Kasumi-1 (cell line): Measurements from ENCODE around the gene ITPR1.
A peak's percentile ranks its signal among the peaks of the same experiment; 100 is the strongest.

ENCODE experiments used
- DNase-seq, 2 experiments: peaks; one replicate each; lab custom pipeline; 2025; lab: John Stamatoyannopoulos, UW

ITPR1 gene

DNA sequence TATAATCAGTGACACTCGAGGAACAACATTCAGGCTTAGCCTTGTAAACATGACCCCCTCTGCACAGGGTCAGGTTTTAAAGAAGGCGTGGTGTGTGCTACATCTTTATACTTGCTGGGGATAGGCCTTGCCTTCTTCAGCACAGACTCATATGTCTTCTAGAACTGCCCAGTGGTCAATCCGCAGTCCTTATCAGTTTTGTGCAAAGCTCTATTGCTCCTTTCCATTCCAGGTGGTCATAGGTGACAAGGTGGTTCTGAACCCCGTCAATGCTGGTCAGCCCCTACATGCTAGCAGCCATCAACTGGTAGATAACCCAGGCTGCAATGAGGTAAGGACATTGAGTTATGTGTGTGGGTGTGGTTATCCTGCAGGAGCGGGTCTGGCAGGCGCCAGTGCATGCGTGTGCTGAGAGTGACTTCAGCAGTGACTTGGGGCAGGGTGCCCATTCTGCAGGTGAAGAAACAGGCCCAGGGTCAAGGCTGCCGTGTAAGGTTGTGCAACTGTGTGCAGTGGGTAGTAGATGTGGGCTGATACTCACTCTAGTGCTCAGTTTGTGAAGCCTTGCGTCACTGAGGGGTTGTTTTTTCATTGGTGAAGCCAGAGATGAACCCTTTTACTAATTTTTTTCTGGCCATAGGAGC lies 150.9 kb downstream of the ITPR1 start:
- no peak for DNase-seq

- no peak for DNase-seq
Observed at GRCh38 chr3:4644951-4645350, 151.8 kb downstream of the ITPR1 start.

GRCh38 chr3:4645468-4645867 lies 152.3 kb downstream of the ITPR1 start:
- DNase-seq: no peak

DNA sequence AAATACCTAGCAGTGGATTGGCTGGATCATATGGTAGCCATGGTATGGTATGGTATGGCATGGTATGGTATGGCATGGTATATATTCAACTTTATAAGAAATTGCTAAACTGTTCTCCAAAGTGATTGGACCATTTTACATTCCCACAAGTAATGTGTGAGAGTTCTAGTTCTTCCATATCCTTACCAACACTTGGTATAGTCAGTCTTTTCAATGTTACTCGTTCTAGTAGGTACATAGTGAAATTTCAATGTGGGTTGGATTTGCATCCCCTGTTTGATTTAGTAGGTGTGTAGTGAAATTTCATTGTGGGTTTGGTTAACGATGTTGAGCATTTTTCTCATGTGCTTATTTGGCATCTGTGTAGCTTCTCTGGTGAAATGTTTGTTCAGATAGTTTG lies 154.3 kb downstream of the ITPR1 start:
- no peak for DNase-seq

- no peak for DNase-seq
Observed at GRCh38 chr3:4655145-4656045, 162.2 kb downstream of the ITPR1 start.

DNA sequence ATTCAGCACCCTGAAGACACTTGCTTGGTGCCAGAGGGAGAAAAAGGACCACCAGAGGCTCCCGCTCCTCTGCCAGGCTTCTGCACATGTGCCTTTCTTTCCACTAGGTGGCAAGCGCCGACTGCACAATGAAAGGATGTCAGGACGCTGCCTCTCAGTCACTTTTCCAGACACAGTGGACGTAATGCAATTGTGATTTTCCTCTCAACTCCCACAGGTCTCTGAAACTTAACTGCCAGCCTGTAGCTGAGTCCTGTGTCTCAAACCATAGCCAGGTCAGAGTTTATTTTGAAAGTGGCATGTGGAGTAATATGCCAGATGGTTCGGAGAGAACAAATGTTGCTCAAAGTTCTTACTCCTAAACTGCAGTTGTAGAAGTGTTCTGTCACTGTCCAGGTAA lies 162.9 kb downstream of the ITPR1 start:
- DNase-seq: peak; percentile 57 to 68

DNA sequence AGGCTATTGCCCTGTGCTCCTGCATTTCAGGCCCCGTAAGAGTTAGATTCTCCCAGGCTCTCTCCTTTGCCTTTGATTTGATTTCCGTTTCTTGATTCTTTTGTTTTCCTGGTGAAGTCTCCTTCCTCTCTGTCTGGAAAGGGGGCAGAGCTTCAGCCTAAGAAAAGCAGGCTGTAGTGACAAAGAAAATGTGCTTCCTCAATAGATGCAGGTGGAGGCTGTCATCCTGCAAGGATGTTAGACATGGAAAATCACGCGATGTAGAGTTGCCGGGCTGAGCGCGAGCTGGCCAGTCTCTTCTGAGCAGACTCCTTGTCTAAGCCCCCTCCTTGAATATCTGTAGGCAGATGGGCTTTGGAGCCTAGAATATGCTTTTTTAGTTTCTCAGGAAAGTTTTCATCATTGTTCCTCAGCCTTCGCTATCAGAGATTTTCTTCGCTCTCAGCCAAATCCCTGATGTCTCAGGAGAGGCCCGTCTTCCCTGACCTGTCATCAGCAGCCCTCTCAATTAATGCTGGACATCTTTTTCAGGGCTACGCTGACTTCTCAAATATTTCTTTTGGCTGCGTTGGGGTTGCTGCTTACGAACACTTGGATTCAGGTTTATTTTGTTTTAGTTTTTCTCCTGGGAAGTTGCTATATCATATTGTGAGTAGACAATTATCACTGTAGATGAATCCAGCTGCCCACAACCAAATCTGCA lies 163.6 kb downstream of the ITPR1 start:
- DNase-seq: no peak

DNA sequence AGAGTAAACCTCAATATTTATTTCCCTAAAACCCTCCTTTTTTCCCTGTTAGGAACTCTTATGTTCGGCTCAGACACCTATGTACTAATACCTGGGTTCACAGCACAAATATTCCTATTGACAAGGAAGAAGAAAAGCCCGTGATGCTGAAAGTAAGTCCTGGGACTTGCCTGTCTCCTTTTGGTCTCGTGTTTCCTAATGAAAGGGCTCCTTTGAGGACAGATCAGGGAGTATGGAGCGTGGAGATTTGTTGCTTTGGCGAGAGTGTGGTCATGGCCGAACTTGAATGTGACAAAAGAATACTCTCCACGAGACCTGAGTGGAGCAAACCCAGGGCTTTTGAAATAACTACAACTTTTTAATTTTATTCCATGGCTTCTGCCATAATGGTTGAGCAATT lies 167.8 kb downstream of the ITPR1 start:
- DNase-seq: no peak

GRCh38 chr3:4664412-4664811 lies 171.3 kb downstream of the ITPR1 start:
- DNase-seq: no peak

- no peak for DNase-seq
Observed at GRCh38 chr3:4665197-4665596, 172.0 kb downstream of the ITPR1 start.

- no peak for DNase-seq
Observed at GRCh38 chr3:4666071-4666470, 172.9 kb downstream of the ITPR1 start.

GRCh38 chr3:4670352-4670751 lies 177.2 kb downstream of the ITPR1 start:
- DNase-seq: peak; percentile 9 to 15

DNA sequence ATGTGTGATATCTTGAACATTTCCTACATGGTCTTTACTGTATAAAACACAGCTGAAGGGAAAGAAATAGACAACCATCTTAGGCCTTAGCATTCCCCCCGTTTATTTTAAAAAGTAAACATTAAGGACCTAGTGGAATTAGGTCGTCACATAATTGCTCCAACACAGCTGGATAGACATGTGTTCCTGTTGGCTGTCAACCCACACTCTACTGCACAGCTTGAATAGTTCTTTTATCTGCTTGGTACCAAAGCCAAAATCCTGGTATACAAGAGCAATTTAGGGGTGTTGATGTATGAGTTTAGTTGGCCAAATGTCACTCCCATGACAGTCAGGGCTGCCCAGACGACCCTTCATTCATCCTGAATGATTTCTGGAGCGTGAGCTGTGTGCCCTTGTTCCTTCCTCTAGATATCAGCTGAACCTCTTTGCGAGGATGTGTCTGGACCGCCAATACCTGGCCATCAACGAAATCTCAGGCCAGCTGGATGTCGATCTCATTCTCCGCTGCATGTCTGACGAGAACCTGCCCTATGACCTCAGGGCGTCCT lies 179.7 kb downstream of the ITPR1 start:
- no peak for DNase-seq

DNA sequence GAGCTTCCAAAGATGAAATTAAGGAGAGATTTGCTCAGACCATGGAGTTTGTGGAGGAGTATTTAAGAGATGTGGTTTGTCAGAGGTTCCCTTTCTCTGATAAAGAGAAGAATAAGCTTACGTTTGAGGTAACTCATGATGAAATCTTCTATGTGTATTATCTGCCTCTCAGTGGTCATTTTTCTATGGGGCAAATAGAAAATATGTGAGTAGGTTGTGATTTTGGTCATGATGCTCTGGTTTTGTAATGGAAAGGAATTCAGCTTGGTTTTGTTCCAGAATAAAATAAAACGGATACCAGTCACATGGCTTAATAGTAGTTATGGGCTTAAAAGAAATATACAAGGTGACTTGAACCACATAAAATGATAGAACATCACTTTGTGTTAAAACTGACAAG lies 181.1 kb downstream of the ITPR1 start:
- no peak for DNase-seq

DNA sequence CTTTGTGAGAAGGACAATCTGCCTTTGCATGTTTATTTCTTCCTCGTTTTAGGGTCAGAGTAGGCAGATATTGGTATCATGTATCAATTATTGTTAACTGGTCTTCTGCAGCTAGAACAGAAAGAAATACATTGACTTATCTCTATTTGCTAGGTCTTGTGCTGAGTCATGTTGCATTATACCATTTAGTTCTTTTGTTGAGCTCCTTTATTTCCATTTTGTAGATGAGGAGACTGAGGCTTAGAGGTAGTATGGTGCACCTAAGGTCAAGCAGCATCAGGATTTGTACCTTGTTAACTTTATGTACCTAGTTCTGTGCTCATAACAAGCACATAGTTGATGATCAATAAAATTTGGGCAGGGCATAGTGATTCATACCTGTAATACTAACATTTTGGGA lies 182.6 kb downstream of the ITPR1 start:
- DNase-seq: no peak

GRCh38 chr3:4678320-4678719 lies 185.2 kb downstream of the ITPR1 start:
- DNase-seq: no peak

DNA sequence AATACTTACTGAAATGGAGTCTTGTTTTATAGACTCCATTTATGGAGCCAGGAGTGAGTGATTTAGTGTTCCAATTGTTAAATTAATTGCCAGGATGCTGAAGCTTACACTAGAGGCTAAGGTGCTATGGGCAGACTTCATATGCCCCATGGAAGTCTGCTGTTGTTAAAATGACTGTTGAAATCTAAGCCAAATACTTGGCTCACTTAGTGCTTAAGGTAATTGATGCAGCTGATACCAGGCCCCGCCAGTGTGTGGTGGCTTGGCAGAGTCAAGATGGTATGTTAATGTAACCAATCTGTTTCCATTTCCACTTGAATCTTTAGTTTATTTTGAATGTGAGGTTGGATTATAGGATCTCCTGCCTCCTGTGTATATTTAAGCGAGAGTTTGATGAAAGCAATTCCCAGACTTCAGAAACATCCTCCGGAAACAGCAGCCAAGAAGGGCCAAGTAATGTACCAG lies 187.1 kb downstream of the ITPR1 start:
- no peak for DNase-seq

GRCh38 chr3:4680871-4681300 lies 187.7 kb downstream of the ITPR1 start:
- no peak for DNase-seq

- no peak for DNase-seq
Observed at GRCh38 chr3:4681301-4681700, 188.2 kb downstream of the ITPR1 start.

GRCh38 chr3:4684117-4684516 lies 191.0 kb downstream of the ITPR1 start:
- DNase-seq: no peak

GRCh38 chr3:4684976-4685375 lies 191.8 kb downstream of the ITPR1 start:
- no peak for DNase-seq

DNA sequence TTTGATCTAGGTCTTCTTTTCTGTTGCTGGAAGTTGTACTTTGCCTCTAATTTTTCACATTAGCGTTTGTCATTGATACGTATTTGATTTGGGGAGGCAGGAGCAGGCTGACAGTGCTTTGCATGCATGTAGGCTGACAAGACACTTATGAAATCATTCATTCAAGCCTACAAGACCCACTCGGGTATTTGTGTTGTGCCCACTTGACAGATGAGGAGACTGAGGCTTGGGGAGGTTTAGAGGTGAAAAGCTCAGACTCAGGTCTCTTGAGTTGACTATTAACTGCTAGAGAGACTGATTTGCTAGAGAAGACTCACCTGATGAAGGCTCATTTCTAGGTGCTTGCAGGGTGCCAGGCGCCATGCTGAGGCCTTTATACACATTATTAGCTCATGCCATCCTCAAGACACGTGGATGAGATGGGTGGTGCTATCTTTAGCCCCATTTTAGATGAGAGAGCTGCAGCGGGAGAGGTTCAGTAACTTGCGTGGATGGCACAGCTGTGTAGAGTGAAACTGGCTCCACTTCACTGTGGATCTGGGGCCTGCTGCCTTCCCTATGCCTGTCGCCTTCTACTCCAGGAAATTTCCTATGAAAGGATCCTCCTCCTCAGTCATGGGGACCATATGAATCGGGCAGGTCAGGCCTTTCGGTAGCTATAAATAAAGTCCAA lies 192.7 kb downstream of the ITPR1 start:
- no peak for DNase-seq
